HEK293 (cell line): ENCODE data around the gene PCBP3.
A peak's percentile ranks its signal among the peaks of the same experiment; 100 is the strongest.

ENCODE experiments used
- AEBP2 ChIP-seq: fragments of 450-650 bp; formaldehyde crosslinking; IDR thresholded peaks from 2 replicates; pipeline ENCODE4 v1.5.1; 2016; ENCODE audit warnings: missing biosample characterization, missing genetic modification characterization, borderline replicate concordance
- ATF2 ChIP-seq: fragments of 450-650 bp; formaldehyde crosslinking; IDR thresholded peaks from 2 replicates; pipeline ENCODE4 v1.5.1; 2016; ENCODE audit warnings: missing biosample characterization, missing genetic modification characterization, low read depth
- BCL11B ChIP-seq: fragments of 450-650 bp; formaldehyde crosslinking; IDR thresholded peaks from 2 replicates; pipeline ENCODE4 v1.5.1; 2016; ENCODE audit warnings: low read depth, missing biosample characterization, missing genetic modification characterization
- ELK4 ChIP-seq: IDR thresholded peaks from 2 replicates; pipeline ENCODE4 v1.6.1; 2011; ENCODE audit warnings: mild to moderate bottlenecking, low read depth, low read length, borderline replicate concordance
- INSM2 ChIP-seq: fragments of 450-650 bp; formaldehyde crosslinking; IDR thresholded peaks from 2 replicates; pipeline ENCODE4 v1.5.1; 2016; ENCODE audit warnings: missing biosample characterization, missing genetic modification characterization
- SCRT1 ChIP-seq: fragments of 450-650 bp; formaldehyde crosslinking; IDR thresholded peaks from 2 replicates; pipeline ENCODE4 v1.5.1; 2016; ENCODE audit warnings: missing biosample characterization, missing genetic modification characterization, borderline replicate concordance
- SP3 ChIP-seq: fragments of 450-650 bp; formaldehyde crosslinking; IDR thresholded peaks from 2 replicates; pipeline ENCODE4 v1.5.1; 2016; ENCODE audit warnings: missing biosample characterization, missing genetic modification characterization
- TRIM28 ChIP-seq: IDR thresholded peaks from 2 replicates; pipeline ENCODE4 v1.6.1; 2011; ENCODE audit warnings: low read length, control low read depth, borderline replicate concordance
- TSHZ1 ChIP-seq: fragments of 450-650 bp; formaldehyde crosslinking; IDR thresholded peaks from 2 replicates; pipeline ENCODE4 v1.5.1; 2016; ENCODE audit warnings: missing biosample characterization, missing genetic modification characterization, borderline replicate concordance
- ZFHX2 ChIP-seq: fragments of 450-650 bp; formaldehyde crosslinking; conservative IDR thresholded peaks from 2 replicates; pipeline ENCODE4 v1.5.1; 2016; ENCODE audit warnings: missing biosample characterization, missing genetic modification characterization
- ZFP41 ChIP-seq: fragments of 450-650 bp; formaldehyde crosslinking; IDR thresholded peaks from 2 replicates; pipeline ENCODE4 v1.5.1; 2016; ENCODE audit warnings: missing biosample characterization, missing genetic modification characterization, borderline replicate concordance
- ZNF2 ChIP-seq: fragments of 450-650 bp; formaldehyde crosslinking; IDR thresholded peaks from 2 replicates; pipeline ENCODE4 v1.5.1; 2016; ENCODE audit warnings: missing biosample characterization, missing genetic modification characterization
- ZNF239 ChIP-seq: fragments of 450-650 bp; formaldehyde crosslinking; IDR thresholded peaks from 2 replicates; pipeline ENCODE4 v1.5.1; 2016; ENCODE audit warnings: missing biosample characterization, missing genetic modification characterization
- ZNF248 ChIP-seq: fragments of 450-650 bp; formaldehyde crosslinking; IDR thresholded peaks from 2 replicates; pipeline ENCODE4 v1.5.1; 2017; ENCODE audit warnings: missing biosample characterization, missing genetic modification characterization
- ZNF266 ChIP-seq: fragments of 450-650 bp; formaldehyde crosslinking; IDR thresholded peaks from 2 replicates; pipeline ENCODE4 v1.5.1; 2016; ENCODE audit warnings: missing biosample characterization, missing genetic modification characterization, low read depth
- ZNF292 ChIP-seq: fragments of 450-650 bp; formaldehyde crosslinking; IDR thresholded peaks from 2 replicates; pipeline ENCODE4 v1.5.1; 2016; ENCODE audit warnings: low read depth, missing biosample characterization, missing genetic modification characterization, borderline replicate concordance
- ZNF311 ChIP-seq: fragments of 450-650 bp; formaldehyde crosslinking; IDR thresholded peaks from 2 replicates; pipeline ENCODE4 v1.5.1; 2017; ENCODE audit warnings: missing biosample characterization, missing genetic modification characterization, borderline replicate concordance
- ZNF404 ChIP-seq: fragments of 450-650 bp; formaldehyde crosslinking; IDR thresholded peaks from 2 replicates; pipeline ENCODE4 v1.5.1; 2017; ENCODE audit warnings: missing biosample characterization, missing genetic modification characterization
- ZNF449 ChIP-seq: fragments of 450-650 bp; formaldehyde crosslinking; IDR thresholded peaks from 2 replicates; pipeline ENCODE4 v1.5.1; 2017; ENCODE audit warnings: missing biosample characterization, mild to moderate bottlenecking, missing genetic modification characterization, moderate library complexity
- ZNF48 ChIP-seq: fragments of 450-650 bp; formaldehyde crosslinking; IDR thresholded peaks from 2 replicates; pipeline ENCODE4 v1.5.1; 2016; ENCODE audit warnings: missing biosample characterization, missing genetic modification characterization
- ZNF558 ChIP-seq: fragments of 450-650 bp; formaldehyde crosslinking; IDR thresholded peaks from 2 replicates; pipeline ENCODE4 v1.5.1; 2016; ENCODE audit warnings: missing biosample characterization, missing genetic modification characterization
- ZNF585B ChIP-seq: fragments of 450-650 bp; formaldehyde crosslinking; IDR thresholded peaks from 2 replicates; pipeline ENCODE4 v1.5.1; 2016; ENCODE audit warnings: missing biosample characterization, missing genetic modification characterization
- ZNF621 ChIP-seq: fragments of 450-650 bp; formaldehyde crosslinking; IDR thresholded peaks from 2 replicates; pipeline ENCODE4 v1.5.1; 2017; ENCODE audit warnings: missing biosample characterization, missing genetic modification characterization
- ZNF639 ChIP-seq: fragments of 450-650 bp; formaldehyde crosslinking; IDR thresholded peaks from 2 replicates; pipeline ENCODE4 v1.5.1; 2016; ENCODE audit warnings: missing biosample characterization, missing genetic modification characterization
- ZNF768 ChIP-seq: fragments of 450-650 bp; formaldehyde crosslinking; IDR thresholded peaks from 2 replicates; pipeline ENCODE4 v1.5.1; 2018; ENCODE audit warnings: missing biosample characterization, mild to moderate bottlenecking, missing genetic modification characterization
- ZNF791 ChIP-seq: fragments of 450-650 bp; formaldehyde crosslinking; IDR thresholded peaks from 2 replicates; pipeline ENCODE4 v1.5.1; 2016; ENCODE audit warnings: missing biosample characterization, missing genetic modification characterization
- ZNF792 ChIP-seq: fragments of 450-650 bp; formaldehyde crosslinking; IDR thresholded peaks from 2 replicates; pipeline ENCODE4 v1.5.1; 2016; ENCODE audit warnings: missing biosample characterization, missing genetic modification characterization
- ZNF843 ChIP-seq: fragments of 450-650 bp; formaldehyde crosslinking; IDR thresholded peaks from 2 replicates; pipeline ENCODE4 v1.5.1; 2016; ENCODE audit warnings: missing biosample characterization, missing genetic modification characterization
- ZSCAN23 ChIP-seq: fragments of 450-650 bp; formaldehyde crosslinking; IDR thresholded peaks from 2 replicates; pipeline ENCODE4 v1.5.1; 2016; ENCODE audit warnings: missing biosample characterization, missing genetic modification characterization

The PCBP3 gene

GRCh38 chr21:45984584-45985095 lies 341.1 kb downstream of the PCBP3 start (continued):
- TF ChIP-seq ZNF639 (tag by site-specific recombination) = 0 out of 2 replicates have a peak, but pooled peaks have one; percentile 19
- TF ChIP-seq ZFHX2 = no peak
- no peak for TF ChIP-seq ZNF266
- TF ChIP-seq ZNF449 = no peak
- no peak for TF ChIP-seq TSHZ1 (tag by site-specific recombination)
- TF ChIP-seq SCRT1 (tag by site-specific recombination) = no peak
- no peak for TF ChIP-seq ZNF248 (tag by site-specific recombination)
- TF ChIP-seq ELK4 = no peak
- TF ChIP-seq BCL11B (tag by site-specific recombination) = peak; percentile 50; the same call in 1 of the 2 replicates
- TF ChIP-seq ZNF792 = no peak
- TF ChIP-seq SP3 (tag by site-specific recombination) = no peak
- no peak for TF ChIP-seq ZSCAN23
- TF ChIP-seq ZNF768 = no peak
- TF ChIP-seq ZNF558 = no peak
- peak; percentile 98 for TF ChIP-seq ZNF48
- no peak for TF ChIP-seq AEBP2 (tag by site-specific recombination)
- TF ChIP-seq ZNF239 (tag by site-specific recombination) = peak; percentile 57; the same call in 1 of the 2 replicates
- TF ChIP-seq ATF2 (tag by site-specific recombination) = no peak
- no peak for TF ChIP-seq ZNF621
- TF ChIP-seq ZNF2 (tag by site-specific recombination) = peak; percentile 43; the same call in 1 of the 2 replicates
- no peak for TF ChIP-seq ZNF585B (tag by site-specific recombination)
- no peak for TF ChIP-seq INSM2 (tag by site-specific recombination)
- no peak for TF ChIP-seq ZFP41 (tag by site-specific recombination)
- no peak for TF ChIP-seq ZNF404 (tag by site-specific recombination)
- TF ChIP-seq TRIM28 = no peak
- TF ChIP-seq ZNF791 (tag by site-specific recombination) = no peak
- TF ChIP-seq ZNF843 (tag by site-specific recombination) = no peak
- TF ChIP-seq ZNF292 (tag by site-specific recombination) = no peak
- peak; percentile 90 for TF ChIP-seq ZNF311
